Psoas muscle (tissue), 8 donors: Measurements from ENCODE around the gene MEX3A. TPM values are rescaled to one million over a fixed set of nuclear protein-coding genes. Genes with fewer than 3 reads are reported as not detected.

ENCODE experiments used
- ATAC-seq, 4 donors: fragments of 200-7000 bp; cut with Tn5 transposase; one replicate each; pipeline ENCODE4 v1.9.1; 2020; ENCODE audit warnings: moderate library complexity in 3 of 4, mild to moderate bottlenecking in 2 of 4
- DNase-seq, 2 donors: peaks; one replicate each; pipeline ENCODE4 v3.0.0-alpha.2; 2020
- H3K27ac ChIP-seq: fragments of 200-600 bp; one replicate; pipeline ENCODE4 v1.8.0; 2022
- H3K27me3 ChIP-seq, 3 donors: fragments of 200-600 bp in 1 of 3; one replicate each; pipeline versions ENCODE4 v1.6.1 to v1.8.0; 2013 to 2022; ENCODE audit warnings: low read length in 2 of 3, mild to moderate bottlenecking in 2 of 3, moderate library complexity in 1 of 3; ENCODE audit not compliant: insufficient read depth in 3 of 3
- H3K36me3 ChIP-seq, 2 donors: fragments of 200-600 bp in 1 of 2; one replicate each; pipeline versions ENCODE4 v1.6.1 to v1.8.0; 2013 to 2022; ENCODE audit warnings: low read depth in 1 of 2, mild to moderate bottlenecking in 1 of 2, moderate library complexity in 1 of 2; ENCODE audit not compliant: insufficient read depth in 1 of 2
- H3K4me1 ChIP-seq: fragments of 200-600 bp; one replicate; pipeline ENCODE4 v1.8.0; 2022
- H3K4me3 ChIP-seq: fragments of 200-600 bp; one replicate; pipeline ENCODE4 v1.8.0; 2022; ENCODE audit warnings: mild to moderate bottlenecking
- H3K9me3 ChIP-seq: fragments of 200-600 bp; one replicate; pipeline ENCODE4 v1.8.0; 2022
- WGBS, 3 donors: extraction: QIAGEN DNeasy Blood & Tissue Kit; methylation state at CpG; one replicate each; pipeline versions ENCODE4 v1.1.6 to v1.1.7; 2013; 5-methylcytosine and 5-hydroxymethylcytosine counted together
- intact Hi-C, 2 donors: fragments of 100-400 bp; cut with DNase I; formaldehyde crosslinking; loops; one replicate each; pipeline versions ENCODE4 v1.11.0 to v1.14.2; 2022
- polyA plus RNA-seq, 3 donors: library from polyadenylated mRNA; stranded (reverse); fragments of 200-250 nt; gene quantifications; one replicate each; pipeline ENCODE4 v1.2.3, GENCODE V29; 2013
- total RNA-seq, 4 donors: library from RNA; stranded (reverse); fragmentation: NEBNext Ultra II Directional in 2 of 4; extraction: Animal tissue kit (Norgen Biotek cat#: 25700) in 2 of 4; gene quantifications; one replicate each; pipeline versions ENCODE4 v1.2.1 to v1.2.4, GENCODE V29; 2021 to 2023
- TF ChIP-seq, protein P1 (sequence below): fragments of 200-600 bp; IDR thresholded peaks from one replicate; pipeline ENCODE4 v1.8.0; 2022; ENCODE audit warnings: antibody characterized with exemption
- donor health status: healthy with polysubstance abuse.
- donor health status: DM: no; HTN: no; CAD: no; lungs with moderate emphysema.
- donor health status: Bipolar disorder and iron deficiency.
- donor health status: healthy.
- donor health status: DM: yes; HTN: yes; CAD: no.
- donor health status: DM: no; HTN: no; CAD: no.
- donor health status: DM: no; HTN: no; CAD: no.
- donor health status: DM: yes; HTN: yes; CAD: no.

The MEX3A gene
- total and polyA plus RNA-seq, 7 donors, result 0.06 to 0.42 (median 0.13) TPM

DNA sequence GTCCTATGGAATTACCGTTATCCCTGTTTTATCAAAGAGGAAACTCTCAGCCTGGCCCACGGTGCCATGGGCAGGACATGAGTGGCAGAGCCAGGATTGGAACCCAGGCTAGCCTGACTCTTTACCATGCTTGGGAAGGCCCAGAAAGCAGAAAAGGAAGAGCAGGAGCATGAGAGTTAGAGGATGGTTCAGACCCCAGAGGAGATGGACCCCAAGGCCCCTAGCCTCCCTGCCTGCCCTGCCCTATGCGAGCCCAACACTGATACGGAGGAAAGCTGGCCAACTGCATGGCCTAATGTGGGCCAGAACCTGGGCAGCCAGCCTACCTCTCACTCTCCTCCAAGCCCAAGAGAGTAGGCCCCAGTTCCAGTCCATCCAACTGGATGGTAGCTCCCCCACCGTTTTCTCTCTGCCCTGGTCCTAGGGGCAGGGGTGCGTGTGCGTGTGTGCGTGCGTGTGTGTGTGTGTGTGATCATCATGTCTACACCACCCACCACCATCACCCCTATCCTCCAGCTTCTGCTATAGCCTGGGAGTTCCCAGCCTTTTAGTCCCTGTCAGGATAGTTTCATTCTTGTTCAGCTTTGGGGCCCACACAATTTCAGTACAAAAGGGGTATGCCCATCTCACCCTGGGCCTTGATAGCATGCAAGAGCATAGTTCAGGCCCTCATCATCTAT lies 15.4 kb upstream of the MEX3A start:
- peak overlapping the region; percentile 53 for H3K27ac ChIP-seq
- H3K4me3 ChIP-seq, result no peak overlapping the region
- peaks cover 20% of the 10 kb centered on the region for H3K4me1 ChIP-seq
- H3K9me3 ChIP-seq, result no peaks in the 10 kb centered on the region
- DNase-seq (no peak), ATAC-seq (no peak)
- WGBS, 3 donors, result 80 to 91% (median 84%) methylated on average over 8 to 9 of the region's 9 CpGs
- H3K27me3 ChIP-seq, result no peaks in the 10 kb centered on the region
- TF ChIP-seq, protein P1, sequence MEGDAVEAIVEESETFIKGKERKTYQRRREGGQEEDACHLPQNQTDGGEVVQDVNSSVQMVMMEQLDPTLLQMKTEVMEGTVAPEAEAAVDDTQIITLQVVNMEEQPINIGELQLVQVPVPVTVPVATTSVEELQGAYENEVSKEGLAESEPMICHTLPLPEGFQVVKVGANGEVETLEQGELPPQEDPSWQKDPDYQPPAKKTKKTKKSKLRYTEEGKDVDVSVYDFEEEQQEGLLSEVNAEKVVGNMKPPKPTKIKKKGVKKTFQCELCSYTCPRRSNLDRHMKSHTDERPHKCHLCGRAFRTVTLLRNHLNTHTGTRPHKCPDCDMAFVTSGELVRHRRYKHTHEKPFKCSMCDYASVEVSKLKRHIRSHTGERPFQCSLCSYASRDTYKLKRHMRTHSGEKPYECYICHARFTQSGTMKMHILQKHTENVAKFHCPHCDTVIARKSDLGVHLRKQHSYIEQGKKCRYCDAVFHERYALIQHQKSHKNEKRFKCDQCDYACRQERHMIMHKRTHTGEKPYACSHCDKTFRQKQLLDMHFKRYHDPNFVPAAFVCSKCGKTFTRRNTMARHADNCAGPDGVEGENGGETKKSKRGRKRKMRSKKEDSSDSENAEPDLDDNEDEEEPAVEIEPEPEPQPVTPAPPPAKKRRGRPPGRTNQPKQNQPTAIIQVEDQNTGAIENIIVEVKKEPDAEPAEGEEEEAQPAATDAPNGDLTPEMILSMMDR, result no peak
- intact Hi-C loops, result loop anchor here in 1 of 2 donors (2.0 kb wide), 1 partner anchor 33 kb away; no protein-coding TSS in a partner anchor
- H3K36me3 ChIP-seq, result no peaks in the 10 kb centered on the region

DNA sequence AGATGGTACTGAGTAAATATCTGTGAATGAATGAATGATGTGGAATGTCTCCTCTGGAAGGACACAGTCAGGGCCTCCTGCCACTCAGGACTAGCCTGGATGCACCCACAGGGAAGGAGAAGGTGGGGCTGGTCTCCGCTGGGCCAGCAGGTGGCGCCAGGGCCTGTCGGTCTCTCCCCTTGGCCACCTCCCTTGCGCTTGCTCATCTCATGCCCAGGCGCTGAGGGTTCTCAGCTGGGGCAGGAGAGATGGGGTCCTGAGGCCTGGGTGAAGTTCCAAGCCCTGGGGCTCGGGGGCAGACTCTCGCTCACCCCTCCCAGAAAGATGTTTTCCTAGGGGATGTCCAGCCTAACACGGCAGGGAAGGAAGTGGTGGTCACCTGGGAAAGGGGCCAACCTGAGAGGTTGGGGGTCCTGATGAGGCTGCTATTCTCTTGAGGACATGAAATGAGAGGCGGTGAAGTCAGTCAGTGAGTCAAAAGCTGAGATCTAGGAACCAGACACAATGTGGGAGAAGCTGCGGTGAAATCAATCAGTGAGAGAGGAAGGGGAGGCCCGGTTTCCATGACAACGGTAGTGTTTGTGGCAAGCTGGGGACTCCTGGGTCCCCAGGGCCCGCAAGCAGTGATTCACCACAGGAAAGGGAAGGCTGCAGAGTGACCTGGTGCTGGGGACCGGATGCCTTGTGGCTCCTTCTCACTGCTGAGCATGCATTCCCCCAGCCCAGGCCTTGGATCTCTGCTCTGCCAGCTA lies 14.6 kb upstream of the MEX3A start:
- Histone ChIP-seq H3K27me3 (no peaks in the 10 kb centered on the region), H3K9me3 (no peaks in the 10 kb centered on the region), H3K36me3 (no peaks in the 10 kb centered on the region), H3K27ac (peak overlapping the region; percentile 53), H3K4me1 (peaks cover 17% of the 10 kb centered on the region), H3K4me3 (no peak overlapping the region)
- 13 to 15% (median 14%) methylated on average over 13 to 14 of the region's 14 CpGs for WGBS, 3 donors
- intact Hi-C loops, result loop anchor here (1.0 to 2.0 kb wide), 2 partner anchors 33 to 34 kb away; no protein-coding TSS in a partner anchor
- ATAC-seq (peak; percentile 98 to 100 (median 98)), DNase-seq (peak; percentile 93 to 96)
- TF ChIP-seq, protein P1, result peak; percentile 95

DNA sequence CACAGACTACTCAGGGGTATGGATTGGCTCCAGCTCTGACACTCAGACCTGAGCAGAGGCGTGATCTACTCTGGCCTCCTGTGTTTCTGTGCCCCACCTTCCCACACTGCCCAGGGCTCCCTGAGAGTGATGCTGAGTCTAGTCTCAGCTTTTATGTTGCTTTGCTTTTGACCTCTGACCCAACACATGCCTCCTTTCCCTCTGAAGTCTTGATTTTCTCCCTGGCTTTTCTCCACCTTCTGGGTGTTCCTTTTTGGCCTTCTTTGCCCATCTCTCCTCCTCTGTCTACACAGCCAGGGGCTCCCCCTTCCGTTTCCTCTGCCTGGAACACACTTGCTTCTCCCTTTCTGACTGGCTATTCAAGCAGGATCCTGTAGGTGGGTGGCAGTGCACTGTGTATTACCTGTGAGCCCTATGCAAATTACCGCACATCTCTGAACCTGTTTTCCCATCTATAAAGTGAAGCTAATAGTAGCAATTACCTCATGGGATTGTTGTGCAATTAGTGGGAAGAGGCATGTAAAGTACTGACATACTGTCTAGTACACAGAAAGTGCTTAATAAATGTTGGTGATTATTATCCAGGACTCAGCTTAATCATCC lies 13.7 kb upstream of the MEX3A start:
- ATAC-seq, result peak in 2 of 4 donors; percentile 7 to 21
- WGBS, 3 donors, result 86 to 89% (median 87%) methylated on average over 3 of the region's 3 CpGs

DNA sequence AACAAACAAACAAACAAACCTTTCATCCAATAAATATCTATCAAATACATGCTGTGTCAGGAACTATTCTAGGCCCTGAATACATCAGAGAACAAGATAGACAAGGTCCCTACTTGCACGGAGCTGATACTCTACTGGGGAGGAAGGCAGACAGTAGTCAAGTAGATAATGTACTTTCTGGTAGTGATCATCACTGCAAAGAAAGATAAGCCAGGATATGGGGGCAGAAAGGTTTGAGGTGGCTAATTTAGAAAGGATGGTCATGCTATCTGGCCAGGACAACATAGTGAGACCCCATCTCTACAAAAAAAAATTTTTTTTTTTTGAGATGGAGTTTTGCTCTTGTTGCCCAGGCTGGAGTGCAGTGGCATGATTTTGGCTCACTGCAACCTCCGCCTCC lies 9.3 kb upstream of the MEX3A start:
- Histone ChIP-seq H3K4me1 (peaks cover 7% of the 10 kb centered on the region), H3K36me3 (no peaks in the 10 kb centered on the region), H3K27me3 (no peaks in the 10 kb centered on the region), H3K9me3 (no peaks in the 10 kb centered on the region), H3K27ac (no peak overlapping the region), H3K4me3 (no peak overlapping the region)
- TF ChIP-seq, protein P1, result no peak
- 71 to 75% (median 74%) methylated on average over 2 of the region's 2 CpGs for WGBS, 3 donors
- no peak for DNase-seq
- intact Hi-C loops, result loop anchor here in 1 of 2 donors (2.0 kb wide), 1 partner anchor 133 kb away; no protein-coding TSS in a partner anchor
- no peak for ATAC-seq

More for the DNA sequence above, 13.7 kb upstream of the MEX3A start:
- Histone ChIP-seq H3K4me1 (peaks cover 17% of the 10 kb centered on the region), H3K4me3 (no peak overlapping the region), H3K9me3 (no peaks in the 10 kb centered on the region), H3K27ac (peak overlapping the region; percentile 53), H3K27me3 (no peaks in the 10 kb centered on the region), H3K36me3 (no peaks in the 10 kb centered on the region)
- TF ChIP-seq, protein P1, result no peak
- intact Hi-C loops, result loop anchor here (1.0 to 2.0 kb wide), 2 partner anchors 34 to 35 kb away; no protein-coding TSS in a partner anchor
- DNase-seq, result no peak
